Neuronal stem cell (in vitro differentiated cells): ENCODE data around the gene COL20A1.

Source experiments
- DNase-seq: peaks from one replicate; pipeline ENCODE4 v3.0.0-alpha.2; 2013; ENCODE audit warnings: low spot score
- H2AFZ ChIP-seq: one replicate; pipeline ENCODE4 v1.6.1; 2013; ENCODE audit warnings: mild to moderate bottlenecking, low read length, inconsistent platforms
- H2AK5ac ChIP-seq: 2 replicates; pipeline ENCODE4 v1.6.1; 2013; ENCODE audit warnings: low read depth, mild to moderate bottlenecking, inconsistent platforms, low read length, moderate library complexity, mixed read lengths
- H2BK120ac ChIP-seq: 2 replicates; pipeline ENCODE4 v1.6.1; 2013; ENCODE audit warnings: low read depth, mild to moderate bottlenecking, inconsistent platforms, low read length, moderate library complexity, mixed read lengths
- H2BK12ac ChIP-seq: one replicate; pipeline ENCODE4 v1.6.1; 2013; ENCODE audit warnings: low read length, inconsistent platforms
- H2BK15ac ChIP-seq: 2 replicates; pipeline ENCODE4 v1.6.1; 2013; ENCODE audit warnings: mild to moderate bottlenecking, low read length, inconsistent platforms, mixed read lengths
- H2BK5ac ChIP-seq: one replicate; pipeline ENCODE4 v1.6.1; 2013; ENCODE audit warnings: inconsistent platforms, mild to moderate bottlenecking, low read length, moderate library complexity
- H3K14ac ChIP-seq: one replicate; pipeline ENCODE4 v1.6.1; 2013; ENCODE audit warnings: low read length, inconsistent platforms
- H3K18ac ChIP-seq: 2 replicates; pipeline ENCODE4 v1.6.1; 2013; ENCODE audit warnings: low read length, inconsistent platforms
- H3K23ac ChIP-seq: 2 replicates; pipeline ENCODE4 v1.6.1; 2013; ENCODE audit warnings: low read depth, mild to moderate bottlenecking, mixed read lengths, low read length, inconsistent platforms; ENCODE audit not compliant: poor library complexity
- H3K27ac ChIP-seq: replicated peaks from 3 replicates; pipeline ENCODE4 v1.5.1; 2013; ENCODE audit warnings: low read length, inconsistent platforms
- H3K27me3 ChIP-seq, 3 experiments: 2 replicates each; pipeline ENCODE4 v1.6.1; 2013; ENCODE audit warnings: low read length in 3 of 3, mild to moderate bottlenecking in 2 of 3, inconsistent platforms in 1 of 3, low read depth in 1 of 3, mixed read lengths in 1 of 3, moderate library complexity in 1 of 3; ENCODE audit not compliant: control insufficient read depth in 3 of 3, insufficient read depth in 3 of 3
- H3K36me3 ChIP-seq, 2 donors: replicated peaks in 1 of 2; 2 replicates each; pipeline ENCODE4 v1.6.1; 2013; ENCODE audit warnings: low read length in 2 of 2; ENCODE audit not compliant: control insufficient read depth in 2 of 2, insufficient read depth in 2 of 2
- H3K4ac ChIP-seq: 2 replicates; pipeline ENCODE4 v1.6.1; 2013; ENCODE audit warnings: inconsistent platforms, mild to moderate bottlenecking, low read length, moderate library complexity
- H3K4me1 ChIP-seq, 2 donors: 1 replicate in 1 of 2; 2 replicates in 1 of 2; pipeline ENCODE4 v1.6.1; 2013; ENCODE audit warnings: low read length in 2 of 2, low read depth in 1 of 2; ENCODE audit not compliant: control insufficient read depth in 2 of 2, insufficient read depth in 1 of 2
- H3K4me2 ChIP-seq: one replicate; pipeline ENCODE4 v1.6.1; 2013; ENCODE audit warnings: mild to moderate bottlenecking, low read length, inconsistent platforms; ENCODE audit not compliant: insufficient read depth, poor library complexity, severe bottlenecking
- H3K4me3 ChIP-seq, 2 donors: 2 replicates each; pipeline ENCODE4 v1.5.1; 2013; ENCODE audit warnings: low read length in 2 of 2, mild to moderate bottlenecking in 2 of 2, inconsistent platforms in 1 of 2, moderate library complexity in 1 of 2
- H3K79me1 ChIP-seq: one replicate; pipeline ENCODE4 v1.6.1; 2013; ENCODE audit warnings: low read depth, mild to moderate bottlenecking, inconsistent platforms, low read length, moderate library complexity
- H3K9ac ChIP-seq: one replicate; pipeline ENCODE4 v1.6.1; 2013; ENCODE audit warnings: mild to moderate bottlenecking, low read depth, low read length, inconsistent platforms; ENCODE audit not compliant: poor library complexity
- H3K9me3 ChIP-seq, 2 donors: replicated peaks in 1 of 2; 2 replicates each; pipeline versions ENCODE3 to v1.6.1; 2013; ENCODE audit warnings: low read length in 2 of 2, mild to moderate bottlenecking in 2 of 2, inconsistent platforms in 1 of 2, low read depth in 1 of 2, mixed read lengths in 1 of 2, moderate library complexity in 1 of 2; ENCODE audit not compliant: control insufficient read depth in 2 of 2, insufficient read depth in 1 of 2
- H4K8ac ChIP-seq: one replicate; pipeline ENCODE4 v1.6.1; 2013; ENCODE audit warnings: low read depth, mild to moderate bottlenecking, inconsistent platforms, low read length, moderate library complexity
- H4K91ac ChIP-seq: one replicate; pipeline ENCODE4 v1.6.1; 2013; ENCODE audit warnings: low read length, low read depth, mild to moderate bottlenecking, inconsistent platforms; ENCODE audit not compliant: poor library complexity
- whole genome bisulfite sequencing, 2 donors: extraction: QIAGEN DNeasy Blood & Tissue Kit; methylation state at CpG; one replicate each; pipeline ENCODE4 v1.1.7; 2013; ENCODE audit warnings: missing lambda C conversion rate in 2 of 2, mixed read lengths in 1 of 2; ENCODE audit not compliant: insufficient read length in 2 of 2, insufficient replicate concordance in 1 of 2; ENCODE audit errors: extremely low coverage in 2 of 2; 5-methylcytosine and 5-hydroxymethylcytosine counted together

COL20A1 gene

DNA sequence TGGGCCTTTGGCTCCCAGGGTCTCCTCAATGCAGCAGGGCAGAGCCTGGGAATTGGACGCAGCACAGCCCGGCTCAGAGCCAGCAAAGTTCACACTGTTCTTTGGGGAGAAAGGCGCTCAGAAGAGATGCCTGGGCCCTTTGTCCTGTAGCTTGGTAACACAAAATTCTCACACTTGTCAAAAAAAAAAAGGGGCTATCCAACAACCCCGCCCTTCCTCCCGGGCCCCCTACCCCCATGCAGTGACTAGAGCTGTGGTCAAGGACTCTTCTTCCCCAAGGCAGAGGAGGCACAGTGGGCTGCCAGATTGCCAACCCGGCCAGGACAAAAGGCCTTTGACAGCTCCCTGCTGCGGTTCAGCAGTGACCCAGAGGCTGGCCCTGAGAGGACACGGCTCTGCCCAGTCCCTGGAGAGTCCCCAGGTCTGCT, 40.7 kb upstream of the COL20A1 start:
- no peak overlapping the region for H2BK120ac ChIP-seq
- H3K23ac ChIP-seq, result peak overlapping the region; percentile 89
- no peak overlapping the region for H4K91ac ChIP-seq
- H3K27ac ChIP-seq, result no peak overlapping the region
- no peak overlapping the region for H3K14ac ChIP-seq
- no CpG with 5 or more reads among the region's 8 CpGs for WGBS, 2 donors
- no peak overlapping the region for H2AFZ ChIP-seq
- H4K8ac ChIP-seq, result no peak overlapping the region
- peak overlapping the region; percentile 46 for H2BK12ac ChIP-seq
- H3K4me3 ChIP-seq, result peak overlapping the region in 1 of 2 donors; percentile 51
- H3K9ac ChIP-seq, result peak overlapping the region; percentile 50
- H3K9me3 ChIP-seq, result peaks cover 0 to 8% of the 10 kb centered on the region in 2 donors
- peak overlapping the region; percentile 2 for H3K4ac ChIP-seq
- peak overlapping the region; percentile 53 for H2BK5ac ChIP-seq
- peak overlapping the region; percentile 65 for H2BK15ac ChIP-seq
- no peaks in the 10 kb centered on the region for H3K27me3 ChIP-seq
- H3K4me2 ChIP-seq, result no peak overlapping the region
- H2AK5ac ChIP-seq, result peak overlapping the region; percentile 87
- peaks cover 2 to 10% of the 10 kb centered on the region in 2 donors for H3K36me3 ChIP-seq
- H3K79me1 ChIP-seq, result peaks cover 15% of the 10 kb centered on the region
- peaks cover 33 to 37% of the 10 kb centered on the region in 2 donors for H3K4me1 ChIP-seq
- peak overlapping the region; percentile 92 for H3K18ac ChIP-seq
- no peak for DNase-seq

DNA sequence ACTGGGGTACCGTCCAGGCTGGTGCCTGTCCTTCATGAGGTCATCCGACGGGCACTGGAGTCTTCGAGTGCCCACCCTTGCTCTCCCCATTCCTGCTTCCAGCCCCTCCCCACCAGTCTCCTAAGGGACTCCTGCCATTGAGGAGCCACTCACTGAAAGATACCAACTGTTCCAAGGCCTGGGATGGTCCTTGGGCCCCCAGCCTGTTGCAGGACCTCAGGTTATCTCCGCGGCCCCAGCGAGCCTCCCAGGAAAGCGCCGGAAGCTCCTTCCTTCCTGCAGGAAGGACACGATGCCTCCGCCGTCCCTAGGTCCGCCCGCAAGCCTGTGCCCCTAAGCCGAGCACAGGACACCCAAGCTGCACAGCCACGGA, 39.9 kb upstream of the COL20A1 start:
- no peak overlapping the region for H4K91ac ChIP-seq
- peaks cover 0 to 16% of the 10 kb centered on the region in 2 donors for H3K9me3 ChIP-seq
- H3K36me3 ChIP-seq, result peaks cover 4 to 6% of the 10 kb centered on the region in 2 donors
- H3K23ac ChIP-seq, result no peak overlapping the region
- H4K8ac ChIP-seq, result no peak overlapping the region
- peak overlapping the region; percentile 87 for H2AK5ac ChIP-seq
- peaks cover 12% of the 10 kb centered on the region for H3K79me1 ChIP-seq
- H2BK15ac ChIP-seq, result peak overlapping the region; percentile 65
- peak overlapping the region; percentile 29 for H2BK120ac ChIP-seq
- DNase-seq, result no peak
- peak overlapping the region; percentile 74 for H3K9ac ChIP-seq
- peaks cover 30 to 32% of the 10 kb centered on the region in 2 donors for H3K4me1 ChIP-seq
- peak overlapping the region; percentile 67 for H3K27ac ChIP-seq
- peak overlapping the region; percentile 85 for H2BK12ac ChIP-seq
- H2AFZ ChIP-seq, result peak overlapping the region; percentile 81
- H3K4me2 ChIP-seq, result peak overlapping the region; percentile 51
- no peak overlapping the region for H3K14ac ChIP-seq
- H3K4me3 ChIP-seq, result peak overlapping the region; percentile 51 to 93
- no peaks in the 10 kb centered on the region for H3K27me3 ChIP-seq
- H3K4ac ChIP-seq, result peak overlapping the region; percentile 38
- H2BK5ac ChIP-seq, result peak overlapping the region; percentile 40
- peak overlapping the region; percentile 92 for H3K18ac ChIP-seq
- no CpG with 5 or more reads among the region's 16 CpGs for WGBS, 2 donors

DNA sequence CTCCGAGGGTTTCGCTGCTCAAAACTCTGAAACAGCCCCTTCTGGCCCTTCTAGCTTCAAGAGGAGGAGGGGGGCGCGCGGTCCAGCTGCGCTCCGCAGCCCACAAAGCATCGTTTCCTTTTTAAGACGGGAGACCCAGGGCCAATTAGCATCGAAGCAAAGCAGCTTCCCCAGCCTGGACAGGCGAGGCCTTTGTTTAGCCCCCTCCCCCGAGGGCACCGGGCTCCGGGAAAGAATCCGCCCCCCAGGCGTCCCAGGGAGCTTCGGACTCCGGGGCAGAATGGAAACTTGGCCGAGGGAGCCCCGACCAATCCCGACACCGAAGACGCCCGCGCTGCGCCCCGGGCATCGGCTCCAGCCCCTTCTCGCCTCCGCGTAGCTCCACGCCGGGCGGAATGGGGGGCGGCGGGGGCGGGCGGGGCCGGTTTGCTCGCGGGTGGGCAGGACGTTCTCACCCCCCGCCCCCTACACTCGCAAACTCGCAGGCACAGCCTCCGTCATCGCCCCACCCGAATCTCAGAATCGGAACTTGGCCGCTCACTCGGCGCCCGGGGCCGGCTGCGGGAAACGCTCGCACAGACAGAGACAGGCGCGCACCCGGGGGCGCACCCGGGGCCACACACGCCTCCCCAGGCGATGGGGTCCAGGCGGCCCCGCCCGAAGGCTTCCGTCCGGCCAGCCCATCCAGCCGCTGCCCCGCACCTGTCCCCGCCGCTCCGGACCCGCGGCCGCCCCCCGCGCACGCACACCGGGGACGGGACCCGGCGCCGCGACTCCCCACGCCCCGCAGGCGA, 39.4 kb upstream of the COL20A1 start:
- Histone ChIP-seq H3K79me1 (peaks cover 12% of the 10 kb centered on the region), H3K4me3 (peak overlapping the region; percentile 51 to 93), H3K9ac (peak overlapping the region; percentile 91), H3K36me3 (peaks cover 4 to 6% of the 10 kb centered on the region in 2 donors), H2AFZ (peak overlapping the region; percentile 81), H3K18ac (peak overlapping the region; percentile 99), H2BK15ac (peak overlapping the region; percentile 97), H3K14ac (peak overlapping the region; percentile 89), H2BK120ac (peak overlapping the region; percentile 87), H3K4me1 (peaks cover 30% of the 10 kb centered on the region in 2 donors), H3K9me3 (peaks cover 0 to 18% of the 10 kb centered on the region in 2 donors), H2BK5ac (peak overlapping the region; percentile 40), H4K8ac (peak overlapping the region; percentile 59), H3K4me2 (peak overlapping the region; percentile 86), H2AK5ac (peak overlapping the region; percentile 100), H4K91ac (peak overlapping the region; percentile 83), H3K4ac (peak overlapping the region; percentile 47), H3K23ac (peak overlapping the region; percentile 85), H3K27me3 (no peaks in the 10 kb centered on the region), H2BK12ac (no peak overlapping the region), H3K27ac (peak overlapping the region; percentile 67)
- DNase-seq, result peak; percentile 85
- WGBS, 2 donors, result no CpG with 5 or more reads among the region's 89 CpGs

DNA sequence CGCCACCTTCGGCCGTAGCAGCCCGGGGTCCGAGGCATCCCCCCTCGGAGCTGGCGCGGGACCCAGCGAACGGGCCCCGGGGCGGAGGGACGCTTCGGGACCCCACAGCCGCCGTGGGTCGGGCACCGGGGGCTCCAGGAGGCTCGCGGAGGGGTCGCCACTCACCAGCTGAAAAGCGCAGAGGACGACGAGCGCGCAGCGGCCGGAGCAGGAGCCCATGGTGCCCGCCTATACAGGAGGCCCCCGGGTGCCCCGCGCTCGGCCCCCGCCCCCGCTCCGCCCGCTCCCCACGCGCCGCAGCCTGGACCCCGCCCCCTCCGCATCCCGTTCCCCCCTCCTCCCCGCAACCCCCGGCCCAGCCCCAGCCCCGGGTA, 38.8 kb upstream of the COL20A1 start, which contains the start of gene NKAIN4:
NKAIN4 (minus strand) TSS at position 232 of the 374 bp plus-strand sequence; CDS start at position 219, 13 bp downstream.
- H3K27me3 ChIP-seq, result no peaks in the 10 kb centered on the region

More for the DNA sequence above, 38.8 kb upstream of the COL20A1 start, which contains the start of gene NKAIN4:
- H3K4me3 ChIP-seq, result peak within 1 kb of the TSS; percentile 51 to 93
- H2BK12ac ChIP-seq, result peak within 1 kb of the TSS; percentile 89
- no peak for DNase-seq
- H3K23ac ChIP-seq, result peak within 1 kb of the TSS; percentile 85
- peak within 1 kb of the TSS; percentile 83 for H4K91ac ChIP-seq
- H3K4me2 ChIP-seq, result peak within 1 kb of the TSS; percentile 97
- H3K27ac ChIP-seq, result peak within 1 kb of the TSS; percentile 67
- peak within 1 kb of the TSS; percentile 89 for H3K14ac ChIP-seq
- H3K36me3 ChIP-seq, result peaks cover 4 to 6% of the 10 kb centered on the region in 2 donors
- H3K4me1 ChIP-seq, result peaks cover 30% of the 10 kb centered on the region in 2 donors
- H4K8ac ChIP-seq, result peak within 1 kb of the TSS; percentile 59
- peak within 1 kb of the TSS; percentile 97 for H2BK15ac ChIP-seq
- H2BK120ac ChIP-seq, result peak within 1 kb of the TSS; percentile 87
- H2AFZ ChIP-seq, result peak within 1 kb of the TSS; percentile 81
- H3K9me3 ChIP-seq, result peaks cover 0 to 18% of the 10 kb centered on the region in 2 donors
- H2BK5ac ChIP-seq, result peak within 1 kb of the TSS; percentile 40
- H3K79me1 ChIP-seq, result peaks cover 10% of the 10 kb centered on the region
- H3K4ac ChIP-seq, result peak within 1 kb of the TSS; percentile 85
- peak within 1 kb of the TSS; percentile 99 for H3K18ac ChIP-seq
- no CpG with 5 or more reads among the region's 46 CpGs for WGBS, 2 donors
- peak within 1 kb of the TSS; percentile 91 for H3K9ac ChIP-seq
- H2AK5ac ChIP-seq, result peak within 1 kb of the TSS; percentile 100
